HS-27A (cell line): ENCODE data around the gene SULT1C3.
"Not testable (repeated sequence)": the region's sequence is repeated elsewhere in the genome, so short reads cannot be mapped to it uniquely, and the experiment has no call there.

Experiments used
- DNase-seq: peaks from one replicate; pipeline ENCODE4 v3.0.0-alpha.2; 2012; ENCODE audit warnings: low read depth, missing footprints

SULT1C3 gene

DNA sequence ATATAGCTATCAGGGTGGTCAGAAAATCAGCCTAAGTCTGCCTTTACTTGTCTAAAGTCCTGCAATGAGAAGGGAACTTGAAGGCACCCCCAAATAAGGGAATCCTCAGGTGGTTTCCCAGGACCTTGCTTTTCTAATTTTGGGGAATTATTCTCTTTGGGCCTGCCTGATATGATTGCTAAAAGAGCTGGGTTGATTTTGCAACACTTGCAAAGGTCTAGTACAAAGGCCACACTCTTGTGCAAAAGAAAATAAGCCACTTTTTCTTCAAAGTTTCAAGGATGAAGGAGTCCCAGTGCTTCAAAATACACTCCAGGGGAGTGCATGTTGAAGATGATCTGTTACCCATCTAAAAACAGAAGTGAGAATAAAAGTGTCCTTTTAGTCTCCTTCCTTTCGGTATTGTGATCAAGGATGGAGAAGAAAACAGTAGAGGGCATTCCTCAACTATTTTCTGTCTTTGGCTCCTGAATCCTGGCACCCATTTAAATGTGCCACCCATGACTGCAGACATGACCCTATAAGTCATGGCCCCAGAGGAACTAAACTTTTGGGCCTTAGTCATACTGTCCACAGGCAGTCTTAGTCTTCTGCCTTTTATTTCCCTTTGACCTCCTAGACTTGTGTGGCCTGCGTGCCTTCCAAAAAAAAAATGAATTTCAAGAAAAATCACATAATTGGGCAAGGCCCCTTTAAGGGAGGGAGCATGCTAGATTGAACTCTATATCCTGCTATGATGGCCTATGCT lies 5.1 kb downstream of the SULT1C3 start:
- DNase-seq: no peak

DNA sequence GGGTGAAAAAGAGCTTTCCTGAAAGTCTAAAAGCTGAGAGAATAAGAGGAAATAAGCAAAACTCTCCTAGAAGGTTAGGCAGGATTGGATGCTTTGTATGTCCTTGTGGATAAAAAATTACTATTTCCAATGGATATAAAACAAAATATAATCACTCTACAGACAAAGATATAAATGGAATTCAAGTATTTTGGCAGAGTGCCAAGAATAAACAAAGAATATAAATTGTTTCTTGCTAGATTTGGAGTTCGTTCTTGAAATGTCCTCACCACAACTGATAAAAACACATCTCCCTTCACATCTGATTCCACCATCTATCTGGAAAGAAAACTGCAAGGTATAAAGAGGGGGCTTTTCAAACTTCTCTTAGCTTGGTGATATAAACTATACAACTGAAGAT lies 13.3 kb downstream of the SULT1C3 start:
- no peak for DNase-seq

DNA sequence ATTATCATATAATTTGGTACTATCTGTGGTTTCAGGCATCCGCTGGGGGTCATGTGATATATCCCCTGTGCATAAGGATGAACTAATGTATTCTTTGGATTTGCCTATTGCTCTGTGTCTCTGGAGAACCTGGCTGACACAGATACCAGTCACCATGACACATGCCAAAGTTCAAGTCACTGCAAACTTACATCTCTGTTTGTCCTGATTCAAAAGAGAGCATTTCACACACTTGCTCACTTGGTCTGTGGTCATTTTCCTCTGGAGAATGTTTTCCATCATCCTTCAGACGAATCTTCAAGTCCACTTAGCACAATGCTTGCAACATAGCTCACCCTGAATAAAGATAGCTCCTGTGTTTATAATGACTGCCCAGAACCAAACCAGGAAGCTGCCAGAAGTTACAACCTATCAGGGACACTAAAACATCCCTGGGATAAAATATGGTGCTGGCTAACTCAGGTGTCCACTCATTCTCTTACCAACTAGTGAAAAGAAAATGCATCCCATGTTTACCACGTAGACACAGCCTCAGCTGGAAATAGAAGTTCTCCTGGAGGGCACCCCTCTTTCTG lies 18.1 kb downstream of the SULT1C3 start:
- DNase-seq: no peak

DNA sequence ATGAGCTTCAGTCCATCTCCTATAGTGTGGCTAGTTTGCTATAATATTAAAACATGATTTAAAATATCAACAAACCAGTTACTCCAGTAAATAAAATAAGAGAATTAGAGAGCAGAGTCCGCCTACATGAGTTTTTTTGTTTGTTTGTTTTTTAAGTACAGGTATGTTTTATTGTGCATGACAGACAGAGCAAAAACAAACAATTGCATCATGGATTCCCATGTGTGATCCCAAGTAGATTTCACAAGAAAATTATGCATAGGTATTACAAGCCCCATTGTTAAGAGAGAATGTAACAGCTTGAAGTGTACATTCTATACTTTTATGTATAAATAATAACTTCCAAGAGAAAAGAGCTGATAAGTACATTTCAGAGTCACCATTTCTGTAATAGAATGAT lies 21.0 kb downstream of the SULT1C3 start:
- no peak for DNase-seq

DNA sequence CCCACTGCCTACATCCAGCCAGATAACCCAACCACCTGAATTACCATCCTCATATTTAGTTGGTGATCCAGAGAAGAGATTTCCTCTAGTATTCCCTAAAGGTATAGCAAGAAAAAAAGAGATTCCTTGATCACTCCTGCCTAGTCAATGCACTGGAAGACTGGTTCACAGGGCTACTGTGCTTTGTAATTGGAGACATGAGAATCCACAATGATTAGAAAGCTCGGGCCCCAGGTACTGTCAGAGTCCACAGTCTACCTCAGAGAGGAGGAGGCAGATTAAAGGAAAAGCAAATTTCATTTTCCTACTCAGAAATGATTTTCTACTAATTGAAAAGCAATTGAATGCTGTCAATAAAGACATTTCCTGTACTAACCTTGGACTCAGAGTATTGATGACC lies 22.3 kb downstream of the SULT1C3 start:
- no peak for DNase-seq

DNA sequence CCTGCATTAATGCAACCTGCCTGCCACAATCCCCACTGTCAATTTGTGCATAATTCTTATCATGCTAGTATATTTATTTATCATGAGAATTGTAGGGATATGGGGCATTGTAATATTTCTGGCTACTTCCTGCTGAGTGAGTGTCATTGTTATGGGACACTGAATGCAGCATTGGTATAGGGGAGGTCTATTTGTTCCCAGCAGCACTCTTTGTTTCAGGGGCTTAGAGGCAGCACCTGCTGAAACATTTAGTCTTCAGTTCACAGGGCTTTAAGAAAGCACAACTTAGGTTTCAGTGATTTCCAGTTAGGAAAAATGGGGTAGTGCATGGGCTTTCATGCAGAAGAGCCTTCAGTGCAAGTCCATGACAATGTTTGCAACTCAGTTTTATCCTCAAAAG lies 23.6 kb downstream of the SULT1C3 start:
- no peak for DNase-seq

DNA sequence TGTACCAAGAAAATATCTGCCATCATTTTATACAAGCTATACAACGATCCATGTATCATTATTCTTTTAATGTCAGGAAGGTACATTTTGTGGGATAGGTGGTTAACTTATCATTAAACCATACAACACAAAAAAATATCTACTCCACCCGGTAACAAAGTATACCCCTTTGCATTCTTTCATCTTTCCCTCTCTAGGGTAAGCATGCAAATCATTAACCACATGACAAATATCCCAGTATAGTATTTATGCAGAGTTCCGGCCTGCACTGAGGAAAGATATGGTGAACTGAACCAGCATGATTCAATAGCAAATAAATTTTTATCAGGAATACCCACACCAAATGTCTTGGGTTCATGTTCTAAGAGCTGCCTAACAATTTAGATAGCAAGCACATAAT lies 26.4 kb downstream of the SULT1C3 start:
- no peak for DNase-seq

DNA sequence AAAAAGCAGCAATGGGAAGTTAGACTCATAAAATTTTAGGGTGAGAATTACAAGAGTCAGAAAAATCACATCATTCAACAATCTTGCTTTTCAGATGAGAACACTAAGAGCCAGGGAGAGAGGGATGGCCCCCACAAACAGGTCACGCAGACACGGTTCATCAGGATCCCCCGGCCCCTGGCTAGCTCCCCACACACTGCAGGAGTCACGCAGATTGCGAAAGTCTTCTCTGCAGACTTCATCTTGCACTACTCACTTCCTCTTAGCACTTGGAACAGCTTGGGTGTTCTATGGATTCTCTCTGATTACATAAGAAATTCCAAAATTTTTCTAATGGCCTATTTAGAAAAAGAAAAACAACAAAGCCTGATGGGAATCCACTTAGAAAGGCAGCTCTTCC lies 27.3 kb downstream of the SULT1C3 start:
- DNase-seq: no peak

DNA sequence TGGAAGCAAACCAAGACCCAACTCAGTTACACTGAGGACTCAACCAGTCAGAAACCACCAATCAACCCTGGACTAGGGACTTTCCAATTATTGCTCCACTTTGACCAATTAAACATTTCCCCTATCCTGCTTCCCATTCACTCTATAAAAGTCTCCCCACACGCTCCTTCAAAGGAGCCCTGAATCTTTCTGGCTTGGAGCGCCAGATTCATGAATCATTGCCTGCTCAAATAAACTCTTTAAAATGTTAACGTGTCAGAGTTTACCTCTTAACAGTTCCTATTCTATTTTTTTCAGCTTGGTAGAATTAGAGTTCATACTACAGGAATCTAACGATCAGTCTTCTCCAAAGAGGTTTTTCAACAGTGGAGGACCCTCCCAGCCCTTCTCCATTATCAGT lies 28.2 kb downstream of the SULT1C3 start:
- DNase-seq: no peak

DNA sequence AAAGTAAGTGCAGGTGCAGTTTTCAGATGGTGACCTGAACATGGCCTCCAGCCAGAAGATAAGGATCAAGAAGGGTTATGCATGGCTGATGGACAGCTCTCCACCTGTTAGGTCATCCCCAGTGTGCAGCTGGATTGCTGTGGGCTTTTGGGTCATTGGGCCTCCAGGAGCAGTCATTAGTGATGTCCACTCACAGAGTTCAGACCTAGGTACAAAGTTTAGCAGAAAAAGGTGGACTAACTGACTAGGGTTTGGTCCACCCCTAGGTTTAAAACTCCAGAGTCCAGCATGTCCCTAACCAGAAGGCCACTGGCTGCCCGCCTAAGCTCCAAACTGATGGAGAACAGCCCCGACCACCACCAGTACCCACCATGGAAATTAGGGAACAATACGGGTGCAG lies 30.6 kb downstream of the SULT1C3 start:
- DNase-seq: no peak

DNA sequence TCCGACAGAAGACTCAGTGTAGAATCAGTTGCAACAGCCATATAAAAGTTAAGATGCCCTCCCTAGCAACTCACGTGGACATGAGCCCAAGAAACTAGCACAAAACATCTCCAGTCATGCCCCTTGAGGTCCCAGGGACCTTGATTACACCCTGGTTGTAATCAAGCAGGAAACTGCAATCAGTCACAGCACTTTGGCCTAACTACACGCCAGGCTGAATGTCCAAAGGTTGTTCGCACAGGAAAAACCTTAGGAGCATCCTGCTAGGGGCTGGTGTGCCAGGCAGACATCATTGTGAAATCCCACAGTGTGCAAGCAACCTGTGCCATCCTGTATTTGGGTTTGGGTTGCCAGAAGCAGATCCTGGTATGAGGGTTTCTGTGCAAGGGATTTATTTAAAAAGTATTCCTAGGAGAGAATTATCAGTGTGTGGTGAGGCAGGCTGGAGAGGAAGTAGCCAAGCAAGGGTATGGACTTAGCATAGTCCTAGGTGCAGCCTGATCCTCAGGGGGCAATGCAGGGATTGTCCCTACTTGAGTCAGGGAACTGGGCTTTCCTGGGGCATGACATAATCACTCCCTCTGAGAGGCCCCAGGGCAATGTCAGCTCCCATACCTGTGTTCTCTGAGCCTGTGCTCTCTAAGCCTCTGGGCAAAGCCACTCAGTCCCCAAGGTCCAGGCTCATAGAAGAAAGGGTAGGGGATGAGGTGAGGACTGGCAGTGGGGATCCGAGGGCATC lies 31.2 kb downstream of the SULT1C3 start:
- DNase-seq: no peak

DNA sequence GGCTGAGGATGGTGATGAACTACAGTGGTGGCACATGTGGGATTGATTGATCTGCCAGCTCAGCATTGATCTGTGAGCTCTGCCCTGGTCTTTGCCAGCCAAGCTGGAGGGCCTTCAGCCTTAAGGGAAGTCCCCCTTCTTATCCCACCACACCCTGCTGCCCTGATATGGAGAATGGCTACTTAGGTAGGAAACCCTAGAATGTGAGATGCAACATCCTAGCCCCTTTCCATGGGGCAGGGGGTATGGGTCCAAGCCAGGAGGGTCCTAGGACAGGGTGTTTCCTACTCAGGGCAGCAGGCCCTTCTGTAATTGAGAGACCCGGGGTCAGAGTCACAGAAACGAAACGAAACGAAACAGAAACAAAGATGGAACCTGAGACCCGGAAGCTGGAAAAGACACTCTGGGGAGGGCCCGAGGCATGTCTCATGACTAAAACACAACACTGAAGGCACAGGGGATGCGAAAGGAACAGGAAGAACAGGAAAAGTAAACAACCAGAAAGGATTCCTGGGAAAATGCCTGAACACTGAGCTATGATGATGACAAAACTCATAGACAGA lies 32.0 kb downstream of the SULT1C3 start:
- DNase-seq: no peak

DNA sequence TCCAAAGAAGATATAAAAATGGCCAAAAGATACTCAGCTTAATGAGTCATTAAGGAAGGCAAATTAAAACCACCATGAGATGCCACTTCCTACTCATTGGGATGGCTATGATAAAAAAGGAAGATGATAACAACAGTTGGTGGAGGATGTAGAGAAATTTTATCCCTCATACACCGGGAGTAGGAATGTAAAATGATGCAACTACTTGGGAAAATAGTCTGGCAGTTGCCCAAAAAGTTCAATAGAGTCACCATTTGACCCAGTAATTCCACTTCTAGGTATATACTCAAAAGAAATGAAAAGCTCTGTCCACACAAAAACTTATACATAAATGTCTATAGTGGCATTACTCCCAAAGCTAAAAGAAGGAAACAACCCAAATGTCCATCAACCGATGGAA lies 38.9 kb downstream of the SULT1C3 start:
- no peak for DNase-seq

DNA sequence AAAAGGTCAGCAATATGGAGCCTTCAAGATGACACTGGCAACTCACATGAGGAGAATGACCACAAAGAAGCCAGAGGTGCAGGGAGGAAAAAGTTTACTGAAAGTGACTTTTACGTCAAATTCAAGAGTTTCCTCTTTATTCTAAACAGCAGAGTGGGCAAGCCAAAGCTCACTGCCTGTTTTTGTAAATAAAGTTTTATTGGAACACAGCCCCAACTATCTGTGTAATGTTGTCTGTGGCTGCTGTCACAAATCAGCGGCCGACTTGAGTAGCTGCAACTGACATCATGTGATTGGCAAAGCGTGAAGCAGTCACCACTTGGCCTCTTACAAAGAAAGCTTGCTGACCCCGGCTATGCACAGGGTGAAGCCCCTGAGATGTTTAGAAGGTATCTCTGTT lies 39.7 kb downstream of the SULT1C3 start:
- no peak for DNase-seq

DNA sequence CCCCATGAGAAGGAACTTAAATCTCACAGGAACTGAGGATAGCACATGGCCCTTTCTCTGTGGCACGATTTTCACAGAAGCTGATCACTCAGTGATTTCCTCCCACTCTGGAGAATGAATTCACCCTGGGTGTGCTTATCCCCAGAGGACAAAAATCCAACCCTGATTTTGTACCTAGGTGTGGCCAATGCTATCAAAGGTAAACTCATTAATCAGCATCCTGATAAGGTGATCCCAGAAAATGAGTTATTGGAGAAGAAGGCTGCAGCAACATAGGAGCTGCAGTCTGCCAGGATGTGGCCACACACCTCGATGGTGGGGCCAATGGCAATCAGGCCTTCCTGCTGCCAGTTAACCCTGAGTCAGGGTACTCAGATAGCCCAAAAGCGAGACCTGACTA lies 40.7 kb downstream of the SULT1C3 start:
- no peak for DNase-seq

DNA sequence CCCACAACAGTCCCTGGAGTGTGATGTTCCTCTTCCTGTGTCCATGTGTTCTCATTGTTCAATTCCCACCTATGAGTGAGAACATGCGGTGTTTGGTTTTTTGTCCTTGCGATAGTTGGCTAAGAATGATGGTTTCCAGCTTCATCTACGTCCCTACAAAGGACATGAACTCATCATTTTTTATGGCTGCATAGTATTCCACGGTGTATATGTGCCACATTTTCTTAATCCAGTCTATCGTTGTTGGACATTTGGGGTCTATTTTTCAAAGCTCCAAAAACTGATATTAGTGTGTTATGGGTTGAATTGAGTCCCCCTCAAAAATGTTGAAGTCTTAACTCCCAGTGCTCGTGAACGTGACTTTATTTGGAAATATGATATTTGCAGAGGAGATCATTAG lies 44.8 kb downstream of the SULT1C3 start:
- DNase-seq: not testable (repeated sequence)

DNA sequence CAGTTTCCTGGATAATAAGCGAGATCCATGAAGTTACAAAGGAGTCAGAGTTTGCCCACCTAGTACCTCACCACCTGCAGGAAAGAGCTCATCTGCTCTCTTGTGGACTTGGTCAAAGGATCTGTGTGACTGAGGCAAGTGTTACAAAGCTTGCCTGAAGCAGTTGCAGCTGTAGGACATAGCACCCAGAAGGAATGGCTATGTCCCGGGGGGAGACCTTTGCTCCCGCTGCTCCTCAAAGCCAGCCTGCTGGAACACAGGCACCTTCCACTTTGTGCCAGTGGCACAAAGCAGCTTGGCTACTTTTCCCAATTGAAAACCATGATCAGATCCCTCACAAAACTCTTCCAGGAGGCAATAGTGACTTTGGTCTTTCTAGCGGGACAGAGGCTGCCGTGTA lies 45.8 kb downstream of the SULT1C3 start:
- no peak for DNase-seq

DNA sequence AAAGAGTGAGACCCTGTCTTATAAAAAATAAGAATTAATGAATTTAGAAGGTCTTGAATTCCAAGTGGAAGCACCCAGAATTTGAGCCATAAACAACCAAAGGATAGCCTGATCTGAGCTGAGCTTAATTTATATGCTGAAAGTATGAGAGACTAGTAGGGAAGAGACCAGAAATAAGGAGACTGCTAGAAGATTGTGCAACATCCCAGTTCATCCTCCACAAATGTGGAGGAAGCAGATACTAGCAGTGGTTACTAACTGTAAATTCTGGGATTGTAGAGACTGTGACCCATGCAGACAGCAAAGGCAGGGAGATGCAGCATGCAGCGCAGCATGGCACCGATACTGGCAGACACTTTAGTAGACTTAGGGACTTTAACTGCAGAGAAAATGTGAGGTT lies 47.4 kb downstream of the SULT1C3 start:
- DNase-seq: no peak

DNA sequence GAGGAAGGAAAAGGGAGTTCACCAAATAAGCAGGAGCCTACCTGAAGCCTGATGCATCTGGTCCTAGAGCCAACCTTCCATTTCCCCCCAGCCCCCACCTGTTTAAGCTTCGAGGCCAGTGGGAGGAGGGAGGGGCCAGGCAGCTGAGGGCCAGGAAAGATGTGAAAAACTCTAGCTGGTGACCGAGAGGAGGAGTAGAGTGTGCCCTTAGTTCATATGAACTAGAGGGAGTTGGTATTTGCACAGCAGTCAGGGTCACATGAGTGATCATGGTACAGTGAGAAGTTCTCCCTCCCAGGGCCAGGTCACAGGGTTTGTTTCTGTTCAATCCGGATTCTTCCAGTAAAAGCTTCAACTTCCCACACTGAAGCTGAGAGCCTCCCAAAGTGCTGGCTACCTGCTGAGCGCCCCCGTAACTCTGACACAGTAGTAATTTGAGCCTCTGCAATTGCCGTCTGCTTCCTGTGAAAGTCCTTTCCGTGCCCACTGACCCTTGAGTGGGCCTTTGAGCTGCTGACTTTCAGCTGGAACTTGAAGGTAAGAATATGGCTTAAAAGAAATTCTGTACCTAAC lies 48.9 kb downstream of the SULT1C3 start, which contains the start of gene SULT1C2:
SULT1C2 (plus strand) TSS at position 362 of the 573 bp plus-strand sequence. CDS start 4,773 bp downstream, outside the sequence.
- DNase-seq: no peak

DNA sequence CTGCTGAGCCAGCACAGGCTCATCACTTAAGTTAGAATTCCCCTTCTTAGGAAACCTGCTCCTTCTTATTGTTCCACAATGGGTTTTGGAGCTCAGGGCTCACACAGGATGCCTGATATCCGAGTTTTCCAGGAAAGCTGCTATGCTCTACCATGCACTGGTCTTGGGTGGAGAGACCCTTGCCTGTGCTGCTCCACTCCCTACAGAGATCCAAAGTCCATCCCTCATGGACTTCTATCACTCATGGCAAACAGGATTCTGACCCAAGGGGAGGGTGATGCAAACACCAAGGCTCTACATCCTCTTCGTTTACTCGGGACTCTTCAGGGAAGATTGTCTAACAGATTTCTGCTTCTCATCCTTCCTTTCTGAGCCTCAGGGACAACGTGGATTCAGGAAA lies 54.1 kb downstream of the SULT1C3 start:
- no peak for DNase-seq

DNA sequence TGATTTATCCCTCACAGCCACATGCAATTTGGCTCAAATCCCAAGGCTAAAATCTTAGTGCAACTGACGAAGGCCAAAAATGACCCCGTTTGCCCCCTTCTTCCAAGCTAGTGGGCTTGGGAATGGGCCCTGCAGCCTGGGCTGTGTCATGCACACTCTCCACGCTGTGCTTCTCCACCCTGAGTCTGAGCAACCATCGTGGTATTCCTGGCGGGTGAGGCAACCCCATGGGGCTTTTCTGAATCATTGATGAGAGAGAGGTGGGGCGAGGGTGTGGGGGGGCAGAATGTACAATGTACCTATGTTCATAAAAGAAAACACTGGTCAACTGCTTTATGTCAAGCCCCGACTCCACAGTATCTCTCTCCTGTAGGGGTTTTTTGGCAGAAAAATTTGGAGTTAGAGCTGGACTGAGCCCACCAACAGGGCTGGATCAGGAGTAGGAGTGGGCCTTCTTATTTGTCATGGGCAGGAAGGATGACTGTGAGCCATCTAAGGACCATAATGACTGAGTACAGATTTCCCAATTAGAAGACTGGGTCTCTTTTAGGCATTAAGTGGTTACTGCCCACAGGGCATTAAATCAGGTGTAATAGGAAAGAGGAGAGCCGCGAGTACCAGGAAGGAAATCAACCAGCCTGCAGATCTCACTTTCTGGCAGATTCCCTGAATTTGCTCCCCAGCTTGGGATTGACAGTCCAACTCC lies 57.8 kb downstream of the SULT1C3 start:
- DNase-seq: peak; percentile 71

DNA sequence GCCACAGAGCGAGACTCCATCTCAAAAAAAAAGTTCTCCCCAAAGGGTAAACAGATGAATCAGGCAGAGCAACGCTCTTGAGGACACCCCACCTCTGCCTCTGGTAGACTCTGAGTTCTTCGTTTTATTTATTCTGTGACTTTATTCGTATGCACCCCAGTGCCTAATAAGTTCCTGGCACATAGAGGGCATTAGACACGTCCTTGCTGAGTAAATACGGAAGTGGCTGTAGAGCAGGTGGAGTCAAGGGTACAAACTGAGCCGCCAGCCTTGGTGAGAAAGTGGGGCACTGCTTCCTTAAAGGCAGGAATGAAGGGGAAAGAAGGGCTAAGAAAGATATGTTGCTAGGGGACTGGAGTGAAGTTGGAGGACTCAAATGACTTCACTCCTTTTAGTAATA lies 61.8 kb downstream of the SULT1C3 start:
- DNase-seq: no peak
